ENCODE results near the gene HEYL.

DNA sequence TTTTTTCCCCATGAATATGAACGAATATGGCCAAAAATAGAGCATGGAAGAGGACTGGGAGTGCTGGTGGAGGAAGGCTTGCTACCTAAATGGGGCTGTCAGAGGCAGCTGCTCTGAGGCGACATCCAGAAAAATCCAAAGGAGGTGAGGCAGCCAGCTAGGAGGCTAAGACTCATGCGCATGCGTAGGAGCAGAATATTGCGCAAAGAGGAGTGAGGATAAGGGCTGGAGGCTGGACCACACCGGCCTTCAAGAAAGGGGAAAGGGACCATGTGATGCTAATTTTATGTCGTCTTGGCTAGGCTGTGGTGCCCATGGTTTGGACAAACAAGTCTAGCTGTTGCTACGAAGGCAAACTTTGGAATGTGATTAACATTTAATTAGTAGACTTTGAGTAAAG is 30.5 kb downstream of the HEYL start:
- no peak for TF ChIP-seq EZH2 (IDR thresholded peaks at IDR 0.05; ENCODE audit: insufficient read depth, poor library complexity, severe bottlenecking)
- TF ChIP-seq EZH2phosphoT487 (IDR thresholded peaks at IDR 0.05; ENCODE audit: insufficient read depth, low read depth): no peak
